IMR-90 (cell line): ENCODE measurements around the gene MRTFA. TPM values are rescaled to one million over a fixed set of nuclear protein-coding genes. Genes with fewer than 3 reads are reported as not detected.

ENCODE experiments used
- ATAC-seq: fragments of 200-7000 bp; cut with Tn5 transposase; 2 replicates; pipeline ENCODE4 v1.9.1; 2020; ENCODE audit warnings: low read depth, mild to moderate bottlenecking, moderate library complexity
- BruUV-seq: library from RNA; stranded (reverse); fragments of 400-500 nt; replicated peaks from 2 replicates; lab custom pipeline; 2021; lab: Mats Ljungman, UMichigan
- CTCF ChIA-PET: fragments of 300-600 bp; formaldehyde crosslinking; extraction: SDS; loops from one replicate; lab custom pipeline; 2021; ENCODE audit warnings: antibody characterized with exemption; lab: Yijun Ruan, JAX
- POLR2A ChIA-PET: fragments of 300-600 bp; sonication (Branson Sonifier 250); formaldehyde crosslinking; loops from one replicate; lab custom pipeline; 2022; ENCODE audit warnings: antibody characterized with exemption; ENCODE audit not compliant: unreplicated experiment; lab: Charles Lee
- DNase-seq: peaks from one replicate; pipeline ENCODE4 v3.0.0; 2013
- H2AFZ ChIP-seq: replicated peaks from 2 replicates; pipeline ENCODE3; 2013; ENCODE audit warnings: low read length, mild to moderate bottlenecking; ENCODE audit not compliant: poor library complexity
- H2AK5ac ChIP-seq: 2 replicates; pipeline ENCODE4 v1.6.1; 2013; ENCODE audit warnings: low read depth, low read length, inconsistent platforms
- H2AK9ac ChIP-seq: replicated peaks from 2 replicates; pipeline ENCODE3; 2013; ENCODE audit warnings: mild to moderate bottlenecking, low read depth, low read length, moderate library complexity; ENCODE audit not compliant: poor library complexity
- H2BK120ac ChIP-seq: 2 replicates; pipeline ENCODE4 v1.6.1; 2013; ENCODE audit warnings: low read depth, low read length, inconsistent platforms
- H2BK15ac ChIP-seq: 3 replicates; pipeline ENCODE4 v1.6.1; 2013; ENCODE audit warnings: low read depth, low read length, inconsistent platforms
- H2BK20ac ChIP-seq: 2 replicates; pipeline ENCODE4 v1.6.1; 2013; ENCODE audit warnings: low read depth, mild to moderate bottlenecking, inconsistent platforms, low read length, moderate library complexity
- H2BK5ac ChIP-seq: 2 replicates; pipeline ENCODE4 v1.6.1; 2013; ENCODE audit warnings: mild to moderate bottlenecking, low read depth, low read length, inconsistent platforms; ENCODE audit not compliant: poor library complexity, severe bottlenecking
- H3K14ac ChIP-seq: replicated peaks from 2 replicates; pipeline ENCODE4 v1.6.1; 2013; ENCODE audit warnings: low read depth, low read length, inconsistent platforms
- H3K18ac ChIP-seq: 2 replicates; pipeline ENCODE4 v1.6.1; 2013; ENCODE audit warnings: low read depth, low read length, control low read depth
- H3K23ac ChIP-seq: 2 replicates; pipeline ENCODE4 v1.6.1; 2013; ENCODE audit warnings: low read depth, low read length, inconsistent platforms
- H3K27ac ChIP-seq: 2 replicates; pipeline ENCODE4 v1.5.1; 2013; ENCODE audit warnings: mild to moderate bottlenecking, control low read depth, low read length; ENCODE audit not compliant: insufficient read depth
- H3K27me3 ChIP-seq: 2 replicates; pipeline ENCODE4 v1.6.1; 2013; ENCODE audit warnings: low read length; ENCODE audit not compliant: control insufficient read depth, insufficient read depth
- H3K36me3 ChIP-seq: 2 replicates; pipeline ENCODE4 v1.6.1; 2013; ENCODE audit warnings: low read length, mixed read lengths; ENCODE audit not compliant: control insufficient read depth, insufficient read depth
- H3K4ac ChIP-seq: 2 replicates; pipeline ENCODE4 v1.6.1; 2013; ENCODE audit warnings: low read depth, low read length, inconsistent platforms
- H3K4me1 ChIP-seq: 2 replicates; pipeline ENCODE4 v1.6.1; 2013; ENCODE audit warnings: low read length, mixed read lengths; ENCODE audit not compliant: control insufficient read depth, insufficient read depth
- H3K4me2 ChIP-seq: 2 replicates; pipeline ENCODE4 v1.6.1; 2013; ENCODE audit warnings: low read depth, mild to moderate bottlenecking, control low read depth, low read length, moderate library complexity
- H3K4me3 ChIP-seq: 2 replicates; pipeline ENCODE4 v1.5.1; 2013; ENCODE audit warnings: low read depth, mild to moderate bottlenecking, control low read depth, low read length, moderate library complexity; ENCODE audit not compliant: insufficient read depth
- H3K56ac ChIP-seq: 2 replicates; pipeline ENCODE4 v1.6.1; 2013; ENCODE audit warnings: low read length, inconsistent platforms; ENCODE audit not compliant: insufficient read depth; ENCODE audit errors: extremely low read depth
- H3K79me1 ChIP-seq, 2 experiments: 2 replicates each; pipeline ENCODE4 v1.6.1; 2013; ENCODE audit warnings: low read length in 2 of 2, inconsistent platforms in 1 of 2, low read depth in 1 of 2
- H3K9ac ChIP-seq: 2 replicates; pipeline ENCODE4 v1.6.1; 2013; ENCODE audit warnings: low read depth, low read length, control low read depth
- H3K9me1 ChIP-seq: 2 replicates; pipeline ENCODE4 v1.6.1; 2013; ENCODE audit warnings: low read length, inconsistent platforms; ENCODE audit not compliant: insufficient read depth
- H3K9me3 ChIP-seq: 2 replicates; pipeline ENCODE4 v1.6.1; 2013; ENCODE audit warnings: low read length; ENCODE audit not compliant: control insufficient read depth, insufficient read depth
- H4K20me1 ChIP-seq: 2 replicates; pipeline ENCODE4 v1.6.1; 2013; ENCODE audit warnings: low read length, inconsistent platforms; ENCODE audit not compliant: insufficient read depth
- H4K5ac ChIP-seq: 2 replicates; pipeline ENCODE4 v1.6.1; 2013; ENCODE audit warnings: mild to moderate bottlenecking, low read depth, low read length, control low read depth
- H4K8ac ChIP-seq, 2 experiments: 2 replicates each; pipeline ENCODE4 v1.6.1; 2013; ENCODE audit warnings: low read depth in 2 of 2, low read length in 2 of 2, control low read depth in 1 of 2, inconsistent platforms in 1 of 2
- H4K91ac ChIP-seq: 2 replicates; pipeline ENCODE4 v1.6.1; 2013; ENCODE audit warnings: low read depth, low read length, inconsistent platforms; ENCODE audit not compliant: insufficient read depth
- CEBPB ChIP-seq: IDR thresholded peaks from 2 replicates; pipeline ENCODE4 v1.6.1; 2012; ENCODE audit warnings: low read depth, low read length, improper control_type of control experiment
- CHD1 ChIP-seq: IDR thresholded peaks from 2 replicates; pipeline ENCODE4 v1.6.1; 2012; ENCODE audit warnings: low read depth, low read length, improper control_type of control experiment
- FOS ChIP-seq: fragments of 150-350 bp; IDR thresholded peaks from 2 replicates; pipeline ENCODE4 v1.6.1; 2016; ENCODE audit warnings: low read depth, low read length
- MAZ ChIP-seq: IDR thresholded peaks from 2 replicates; pipeline ENCODE4 v1.6.1; 2012; ENCODE audit warnings: low read depth, mild to moderate bottlenecking, low read length, improper control_type of control experiment, moderate library complexity, borderline replicate concordance
- MXI1 ChIP-seq: IDR thresholded peaks from 2 replicates; pipeline ENCODE4 v1.6.1; 2012; ENCODE audit warnings: low read depth, mild to moderate bottlenecking, low read length, moderate library complexity, borderline replicate concordance
- NFE2L2 ChIP-seq: fragments of 150-350 bp; IDR thresholded peaks from 2 replicates; pipeline ENCODE4 v1.6.1; 2016; ENCODE audit warnings: low read depth, mild to moderate bottlenecking, low read length
- POLR2A ChIP-seq: IDR thresholded peaks from 2 replicates; pipeline ENCODE4 v1.6.1; 2012; ENCODE audit warnings: mild to moderate bottlenecking, low read depth, low read length
- RAD21 ChIP-seq: IDR thresholded peaks from 2 replicates; pipeline ENCODE4 v1.6.1; 2012; ENCODE audit warnings: low read length, improper control_type of control experiment
- RCOR1 ChIP-seq: IDR thresholded peaks from 2 replicates; pipeline ENCODE4 v1.6.1; 2012; ENCODE audit warnings: mild to moderate bottlenecking, low read length, improper control_type of control experiment; ENCODE audit not compliant: insufficient replicate concordance
- RFX5 ChIP-seq: IDR thresholded peaks from 2 replicates; pipeline ENCODE4 v1.8.0; 2012; ENCODE audit warnings: low read depth, mild to moderate bottlenecking, low read length, moderate library complexity
- SMC3 ChIP-seq: fragments of 150-350 bp; IDR thresholded peaks from 2 replicates; pipeline ENCODE4 v1.6.1; 2016; ENCODE audit warnings: low read depth, mild to moderate bottlenecking, antibody characterized with exemption, low read length, moderate library complexity
- WGBS, 2 experiments: methylation state at CpG; one replicate each; pipeline versions ENCODE4 v1.1.5 to v1.1.7; 2013; ENCODE audit warnings: missing lambda C conversion rate in 2 of 2; ENCODE audit not compliant: insufficient read length in 1 of 2; ENCODE audit errors: extremely low coverage in 2 of 2; 5-methylcytosine and 5-hydroxymethylcytosine counted together
- dilution Hi-C: fragments of 300-500 bp; cut with HindIII; formaldehyde crosslinking; loops from one replicate; pipeline ENCODE4 v1.14.3; 2018; ENCODE audit warnings: low sequenced_read_pairs; ENCODE audit not compliant: unreplicated experiment
- in situ Hi-C: fragments of 300-500 bp; cut with MboI; formaldehyde crosslinking; loops from 3 replicates; pipeline ENCODE4 v1.14.3; 2019; ENCODE audit warnings: low sequenced_read_pairs, inconsistent platforms, mixed read lengths
- intact Hi-C: fragments of 100-400 bp; cut with micrococcal nuclease; formaldehyde crosslinking; loops from 2 replicates; pipeline ENCODE4 v1.10.0; 2022
- polyA plus RNA-seq, 3 experiments: library from polyadenylated mRNA; depleted of rRNA; stranded (reverse); fragments of >200 nt; gene quantifications; 2 replicates each; pipeline ENCODE4 v1.2.3, GENCODE V29; 2012; ENCODE audit warnings: low replicate concordance in 1 of 3
- total RNA-seq: library from RNA; depleted of rRNA; stranded (reverse); fragments of >200 nt; gene quantifications from 2 replicates; pipeline ENCODE4 v1.2.3, GENCODE V29; 2012
- TF ChIP-seq, protein P1 (sequence below): fragments of 150-350 bp; IDR thresholded peaks from 2 replicates; pipeline ENCODE4 v1.6.1; 2016; ENCODE audit warnings: low read depth, mild to moderate bottlenecking, low read length, moderate library complexity, borderline replicate concordance
- TF ChIP-seq, protein P2 (sequence below): conservative IDR thresholded peaks from 2 replicates; pipeline ENCODE4 v1.5.1; 2012; ENCODE audit warnings: mild to moderate bottlenecking, low read depth, low read length, improper control_type of control experiment
- TF ChIP-seq, protein P3 (sequence below): fragments of 150-350 bp; IDR thresholded peaks from 2 replicates; pipeline ENCODE4 v1.6.1; 2017; ENCODE audit warnings: mild to moderate bottlenecking, antibody characterized with exemption, low read length, low read depth

MRTFA gene
- total and polyA plus RNA-seq, 2 of the 4 experiments (the other 2 are of a cell fraction): 12.5 to 17.2 TPM

DNA sequence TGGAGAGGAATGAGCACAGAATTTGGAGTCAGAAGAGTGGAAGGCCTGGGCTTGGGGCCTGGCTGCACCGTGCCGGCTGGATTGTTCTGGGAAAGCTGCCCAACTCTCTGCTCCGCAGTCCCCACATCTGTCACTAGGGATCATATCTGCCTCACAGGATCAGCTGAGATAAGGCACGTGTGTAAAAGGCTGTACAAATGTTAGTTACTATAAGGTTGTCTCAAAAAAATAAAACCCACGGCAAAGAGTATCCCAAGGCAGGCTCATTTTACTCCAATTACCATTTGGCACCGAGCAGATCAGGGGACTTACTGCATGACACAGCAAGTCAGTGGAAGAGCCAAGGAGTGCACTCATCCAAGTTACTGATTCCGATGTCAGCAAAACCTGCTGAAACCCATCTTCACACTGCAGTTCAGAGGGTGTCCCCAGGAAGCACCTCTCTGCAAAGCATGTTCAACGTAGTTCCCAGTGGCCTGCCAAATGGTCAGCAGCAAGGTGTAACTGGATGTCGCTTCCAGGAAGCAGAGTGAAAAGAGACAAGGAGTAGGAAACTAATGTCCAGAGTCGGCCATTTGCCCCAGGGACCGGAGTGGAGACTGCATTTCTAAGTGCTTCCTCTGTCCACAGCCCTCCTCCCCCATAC is 18.1 kb upstream of the MRTFA start:
- Histone ChIP-seq H3K4ac (peak overlapping the region; percentile 19), H3K23ac (peak overlapping the region; percentile 76; the same call in 1 of the 2 replicates), H3K14ac (peak overlapping the region; percentile 78), H2BK5ac (peak overlapping the region; percentile 61), H2AK5ac (peak overlapping the region; percentile 77; the same call in 1 of the 2 replicates), H3K27ac (peak overlapping the region; percentile 12), H3K9me1 (peaks cover 9% of the 10 kb centered on the region), H4K8ac (peak overlapping the region; percentile 11 to 79), H3K9me3 (no peaks in the 10 kb centered on the region), H2AFZ (peak overlapping the region; percentile 89), H2BK20ac (peak overlapping the region; percentile 1; the same call in 1 of the 2 replicates), H4K91ac (peak overlapping the region; percentile 79), H3K4me3 (no peak overlapping the region), H3K4me1 (peaks cover 11% of the 10 kb centered on the region), H2BK15ac (peak overlapping the region; percentile 39; the same call in 2 of the 3 replicates), H3K79me1 (peaks cover 0 to 16% of the 10 kb centered on the region in 2 experiments; a peak in 2 of 4 replicates), H4K20me1 (no peaks in the 10 kb centered on the region), H3K4me2 (peak overlapping the region; percentile 29; the same call in 1 of the 2 replicates), H4K5ac (peak overlapping the region; percentile 21; the same call in 1 of the 2 replicates), H3K36me3 (no peaks in the 10 kb centered on the region), H3K18ac (peak overlapping the region; percentile 36), H2AK9ac (peak overlapping the region; percentile 83), H2BK120ac (peak overlapping the region; percentile 76), H3K56ac (no peak overlapping the region; the same call in 1 of the 2 replicates), H3K9ac (peak overlapping the region; percentile 11), H3K27me3 (no peaks in the 10 kb centered on the region)
- dilution Hi-C loops: no loop called here
- DNase-seq: peak; percentile 83
- CTCF ChIA-PET: interaction anchor here (1.2 kb wide), 1 partner anchor 218 kb away, joined by 3 read pairs; no protein-coding TSS in a partner anchor
- no TSS peak for BruUV-seq
- POLR2A ChIA-PET: no interaction called here
- intact Hi-C loops: loop anchor here (1.0 to 5.0 kb wide), 2 partner anchors 58 to 245 kb away; no protein-coding TSS in a partner anchor
- peak; percentile 33 for ATAC-seq
- in situ Hi-C loops: no loop called here
- WGBS, 2 experiments: no CpG with 5 or more reads among the region's 11 CpGs
- TF ChIP-seq POLR2A: no peak
- TF ChIP-seq CEBPB: no peak
- no peak for TF ChIP-seq MXI1
- TF ChIP-seq, protein P1, sequence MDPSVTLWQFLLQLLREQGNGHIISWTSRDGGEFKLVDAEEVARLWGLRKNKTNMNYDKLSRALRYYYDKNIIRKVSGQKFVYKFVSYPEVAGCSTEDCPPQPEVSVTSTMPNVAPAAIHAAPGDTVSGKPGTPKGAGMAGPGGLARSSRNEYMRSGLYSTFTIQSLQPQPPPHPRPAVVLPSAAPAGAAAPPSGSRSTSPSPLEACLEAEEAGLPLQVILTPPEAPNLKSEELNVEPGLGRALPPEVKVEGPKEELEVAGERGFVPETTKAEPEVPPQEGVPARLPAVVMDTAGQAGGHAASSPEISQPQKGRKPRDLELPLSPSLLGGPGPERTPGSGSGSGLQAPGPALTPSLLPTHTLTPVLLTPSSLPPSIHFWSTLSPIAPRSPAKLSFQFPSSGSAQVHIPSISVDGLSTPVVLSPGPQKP: no peak
- peak; percentile 6; the same call in 1 of the 2 replicates for TF ChIP-seq SMC3
- no peak for TF ChIP-seq RFX5
- no peak for TF ChIP-seq FOS
- peak; percentile 55 for TF ChIP-seq RAD21
- TF ChIP-seq CHD1: no peak
- no peak for TF ChIP-seq RCOR1
- peak; percentile 76; the same call in 1 of the 2 replicates for TF ChIP-seq NFE2L2
- TF ChIP-seq, protein P2, sequence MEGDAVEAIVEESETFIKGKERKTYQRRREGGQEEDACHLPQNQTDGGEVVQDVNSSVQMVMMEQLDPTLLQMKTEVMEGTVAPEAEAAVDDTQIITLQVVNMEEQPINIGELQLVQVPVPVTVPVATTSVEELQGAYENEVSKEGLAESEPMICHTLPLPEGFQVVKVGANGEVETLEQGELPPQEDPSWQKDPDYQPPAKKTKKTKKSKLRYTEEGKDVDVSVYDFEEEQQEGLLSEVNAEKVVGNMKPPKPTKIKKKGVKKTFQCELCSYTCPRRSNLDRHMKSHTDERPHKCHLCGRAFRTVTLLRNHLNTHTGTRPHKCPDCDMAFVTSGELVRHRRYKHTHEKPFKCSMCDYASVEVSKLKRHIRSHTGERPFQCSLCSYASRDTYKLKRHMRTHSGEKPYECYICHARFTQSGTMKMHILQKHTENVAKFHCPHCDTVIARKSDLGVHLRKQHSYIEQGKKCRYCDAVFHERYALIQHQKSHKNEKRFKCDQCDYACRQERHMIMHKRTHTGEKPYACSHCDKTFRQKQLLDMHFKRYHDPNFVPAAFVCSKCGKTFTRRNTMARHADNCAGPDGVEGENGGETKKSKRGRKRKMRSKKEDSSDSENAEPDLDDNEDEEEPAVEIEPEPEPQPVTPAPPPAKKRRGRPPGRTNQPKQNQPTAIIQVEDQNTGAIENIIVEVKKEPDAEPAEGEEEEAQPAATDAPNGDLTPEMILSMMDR: peak; percentile 45
- TF ChIP-seq, protein P3, sequence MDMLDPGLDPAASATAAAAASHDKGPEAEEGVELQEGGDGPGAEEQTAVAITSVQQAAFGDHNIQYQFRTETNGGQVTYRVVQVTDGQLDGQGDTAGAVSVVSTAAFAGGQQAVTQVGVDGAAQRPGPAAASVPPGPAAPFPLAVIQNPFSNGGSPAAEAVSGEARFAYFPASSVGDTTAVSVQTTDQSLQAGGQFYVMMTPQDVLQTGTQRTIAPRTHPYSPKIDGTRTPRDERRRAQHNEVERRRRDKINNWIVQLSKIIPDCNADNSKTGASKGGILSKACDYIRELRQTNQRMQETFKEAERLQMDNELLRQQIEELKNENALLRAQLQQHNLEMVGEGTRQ: peak; percentile 41; the same call in 1 of the 2 replicates
- no peak for TF ChIP-seq MAZ
